IPS DF 6.9 (cell line): Measurements from ENCODE around the gene ID2.

ENCODE experiments used
- DNase-seq: peaks from one replicate; pipeline ENCODE4 v3.0.0-alpha.2; 2013; ENCODE audit warnings: low read depth, low spot score
- H3K27ac ChIP-seq: one replicate; pipeline ENCODE4 v1.5.1; 2013; ENCODE audit warnings: low read length, control low read depth
- H3K27me3 ChIP-seq: 2 replicates; pipeline ENCODE4 v1.6.1; 2013; ENCODE audit warnings: mild to moderate bottlenecking, low read length; ENCODE audit not compliant: control insufficient read depth, insufficient read depth
- H3K36me3 ChIP-seq: 2 replicates; pipeline ENCODE4 v1.6.1; 2013; ENCODE audit warnings: low read length; ENCODE audit not compliant: control insufficient read depth, insufficient read depth
- H3K4me1 ChIP-seq: 2 replicates; pipeline ENCODE4 v1.6.1; 2013; ENCODE audit warnings: low read length; ENCODE audit not compliant: control insufficient read depth, insufficient read depth
- H3K4me3 ChIP-seq: 2 replicates; pipeline ENCODE4 v1.5.1; 2013; ENCODE audit warnings: mild to moderate bottlenecking, low read length
- H3K9me3 ChIP-seq: 2 replicates; pipeline ENCODE4 v1.6.1; 2013; ENCODE audit warnings: low read length, inconsistent platforms; ENCODE audit not compliant: control insufficient read depth, insufficient read depth
- WGBS: extraction: QIAGEN DNeasy Blood & Tissue Kit; methylation state at CpG from one replicate; pipeline ENCODE4 v1.1.7; 2013; ENCODE audit warnings: mixed read lengths, missing lambda C conversion rate; ENCODE audit not compliant: insufficient read length, insufficient coverage; 5-methylcytosine and 5-hydroxymethylcytosine counted together

Gene ID2

GRCh38 chr2:8681786-8682692 is at the start of gene ID2:
ID2 (plus strand) TSS chr2:8682056; CDS start chr2:8682166, 110 bp downstream.
- Histone ChIP-seq H3K4me3 (peak within 1 kb of the TSS; percentile 64), H3K27ac (no peak within 1 kb of the TSS), H3K9me3 (no peaks in the 10 kb centered on the region), H3K4me1 (peaks cover 4% of the 10 kb centered on the region; the same call in 1 of the 2 replicates), H3K36me3 (no peaks in the 10 kb centered on the region), H3K27me3 (peaks cover 10% of the 10 kb centered on the region; the same call in 1 of the 2 replicates)
- no CpG with 5 or more reads among the region's 70 CpGs for whole genome bisulfite sequencing
- DNase-seq, result peak; percentile 87

- Histone ChIP-seq H3K4me1 (peaks cover 6% of the 10 kb centered on the region; the same call in 1 of the 2 replicates), H3K36me3 (no peaks in the 10 kb centered on the region), H3K27ac (no peak overlapping the region), H3K9me3 (no peaks in the 10 kb centered on the region), H3K4me3 (no peak overlapping the region), H3K27me3 (no peaks in the 10 kb centered on the region)
- WGBS, result no CpG with 5 or more reads among the region's 11 CpGs
- no peak for DNase-seq
Measured at GRCh38 chr2:8632755-8633154, 49.1 kb upstream of the ID2 start.

- H3K4me3 ChIP-seq, result no peak overlapping the region
- no peaks in the 10 kb centered on the region for H3K9me3 ChIP-seq
- H3K27ac ChIP-seq, result no peak overlapping the region
- H3K36me3 ChIP-seq, result no peaks in the 10 kb centered on the region
- no CpG with 5 or more reads among the region's 7 CpGs for WGBS
- peaks cover 6% of the 10 kb centered on the region; the same call in 1 of the 2 replicates for H3K4me1 ChIP-seq
- no peaks in the 10 kb centered on the region for H3K27me3 ChIP-seq
- no peak for DNase-seq
Measured at GRCh38 chr2:8633186-8633734, 48.6 kb upstream of the ID2 start.

- no peaks in the 10 kb centered on the region for H3K27me3 ChIP-seq
- peaks cover 6% of the 10 kb centered on the region; the same call in 1 of the 2 replicates for H3K4me1 ChIP-seq
- H3K4me3 ChIP-seq, result no peak overlapping the region
- H3K27ac ChIP-seq, result no peak overlapping the region
- H3K9me3 ChIP-seq, result no peaks in the 10 kb centered on the region
- WGBS, result no CpG with 5 or more reads among the region's 14 CpGs
- DNase-seq, result no peak
- H3K36me3 ChIP-seq, result no peaks in the 10 kb centered on the region
Measured at GRCh38 chr2:8633735-8634313, 48.0 kb upstream of the ID2 start.

- DNase-seq, result no peak
- WGBS, result no CpG with 5 or more reads among the region's 14 CpGs
- Histone ChIP-seq H3K4me3 (no peak overlapping the region), H3K27me3 (no peaks in the 10 kb centered on the region), H3K9me3 (no peaks in the 10 kb centered on the region), H3K36me3 (no peaks in the 10 kb centered on the region), H3K4me1 (peaks cover 6% of the 10 kb centered on the region; the same call in 1 of the 2 replicates), H3K27ac (no peak overlapping the region)
Measured at GRCh38 chr2:8634466-8635172, 47.2 kb upstream of the ID2 start.

GRCh38 chr2:8636041-8636491 is 45.8 kb upstream of the ID2 start:
- no peaks in the 10 kb centered on the region for H3K27me3 ChIP-seq
- DNase-seq, result no peak

GRCh38 chr2:8636721-8637636 is 44.9 kb upstream of the ID2 start:
- Histone ChIP-seq H3K4me3 (no peak overlapping the region), H3K27me3 (no peaks in the 10 kb centered on the region), H3K4me1 (peaks cover 6% of the 10 kb centered on the region; the same call in 1 of the 2 replicates), H3K9me3 (no peaks in the 10 kb centered on the region), H3K36me3 (no peaks in the 10 kb centered on the region), H3K27ac (no peak overlapping the region)
- WGBS, result no CpG with 5 or more reads among the region's 16 CpGs
- DNase-seq, result no peak

More at GRCh38 chr2:8636041-8636491, 45.8 kb upstream of the ID2 start:
- H3K4me1 ChIP-seq, result peaks cover 6% of the 10 kb centered on the region; the same call in 1 of the 2 replicates
- H3K4me3 ChIP-seq, result no peak overlapping the region
- no peaks in the 10 kb centered on the region for H3K9me3 ChIP-seq
- no peak overlapping the region for H3K27ac ChIP-seq
- no peaks in the 10 kb centered on the region for H3K36me3 ChIP-seq
- WGBS, result no CpG with 5 or more reads among the region's 15 CpGs

- H3K4me1 ChIP-seq, result peaks cover 9% of the 10 kb centered on the region
- no peak overlapping the region for H3K27ac ChIP-seq
- DNase-seq, result no peak
- no peaks in the 10 kb centered on the region for H3K36me3 ChIP-seq
- H3K27me3 ChIP-seq, result no peaks in the 10 kb centered on the region
- no peak overlapping the region for H3K4me3 ChIP-seq
- H3K9me3 ChIP-seq, result no peaks in the 10 kb centered on the region
- no CpG with 5 or more reads among the region's 12 CpGs for WGBS
Measured at GRCh38 chr2:8638327-8638726, 43.5 kb upstream of the ID2 start.

- WGBS, result no CpG with 5 or more reads among the region's 5 CpGs
- H3K36me3 ChIP-seq, result no peaks in the 10 kb centered on the region
- DNase-seq, result no peak
- H3K27me3 ChIP-seq, result no peaks in the 10 kb centered on the region
- no peaks in the 10 kb centered on the region for H3K9me3 ChIP-seq
- no peak overlapping the region for H3K4me3 ChIP-seq
- no peak overlapping the region for H3K27ac ChIP-seq
- peaks cover 9% of the 10 kb centered on the region for H3K4me1 ChIP-seq
Measured at GRCh38 chr2:8639122-8639635, 42.7 kb upstream of the ID2 start.
